Fibroblast of lung (primary cell): Measurements from ENCODE around the gene SLC35B1. TPM values are rescaled to one million over a fixed set of nuclear protein-coding genes. Genes with fewer than 3 reads are reported as not detected.
A peak's percentile ranks its signal among the peaks of the same experiment; 100 is the strongest.

Source experiments
- DNase-seq, 2 donors: peaks; one replicate each; pipeline versions ENCODE4 v3.0.0 to v3.0.0-alpha.2; 2010; ENCODE audit warnings: low read depth in 2 of 2
- H2AFZ ChIP-seq: 2 replicates; pipeline ENCODE4 v1.5.1; 2012; ENCODE audit warnings: low read length, control low read depth, inconsistent platforms
- H3K27ac ChIP-seq: 2 replicates; pipeline ENCODE4 v1.5.1; 2011; ENCODE audit warnings: low read length, control low read depth; ENCODE audit not compliant: insufficient read depth
- H3K27me3 ChIP-seq: 2 replicates; pipeline ENCODE4 v1.5.1; 2011; ENCODE audit warnings: mild to moderate bottlenecking, low read length; ENCODE audit not compliant: control insufficient read depth, insufficient read depth
- H3K36me3 ChIP-seq: 2 replicates; pipeline ENCODE4 v1.5.1; 2011; ENCODE audit warnings: low read length; ENCODE audit not compliant: control insufficient read depth, insufficient read depth
- H3K4me1 ChIP-seq: 2 replicates; pipeline ENCODE4 v1.5.1; 2011; ENCODE audit warnings: low read length; ENCODE audit not compliant: control insufficient read depth, insufficient read depth; ENCODE audit errors: extremely low read depth
- H3K4me2 ChIP-seq: 2 replicates; pipeline ENCODE4 v1.5.1; 2011; ENCODE audit warnings: low read length, control low read depth; ENCODE audit not compliant: insufficient read depth; ENCODE audit errors: extremely low read depth
- H3K4me3 ChIP-seq, 4 experiments: fragments of 200-600 bp in 1 of 4; sonication (generic) in 1 of 4; replicated peaks in 1 of 4; 2 replicates each; pipeline ENCODE4 v1.5.1; 2011 to 2016; ENCODE audit warnings: low read length in 4 of 4, low read depth in 3 of 4, mild to moderate bottlenecking in 3 of 4, control low read depth in 2 of 4, inconsistent platforms in 1 of 4, mixed read lengths in 1 of 4; ENCODE audit not compliant: insufficient read depth in 1 of 4; ENCODE audit errors: control extremely low read depth in 1 of 4
- H3K79me2 ChIP-seq: 2 replicates; pipeline ENCODE4 v1.5.1; 2012; ENCODE audit warnings: mild to moderate bottlenecking, low read length, inconsistent platforms; ENCODE audit not compliant: control insufficient read depth, insufficient read depth
- H3K9ac ChIP-seq: 2 replicates; pipeline ENCODE4 v1.5.1; 2011; ENCODE audit warnings: mild to moderate bottlenecking, low read length, control low read depth; ENCODE audit not compliant: insufficient read depth
- H3K9me3 ChIP-seq: 2 replicates; pipeline ENCODE4 v1.5.1; 2012; ENCODE audit warnings: low read depth, low read length; ENCODE audit not compliant: control insufficient read depth, insufficient read depth
- H4K20me1 ChIP-seq: 2 replicates; pipeline ENCODE4 v1.5.1; 2011; ENCODE audit warnings: low read length; ENCODE audit not compliant: control insufficient read depth, insufficient read depth; ENCODE audit errors: extremely low read depth
- EZH2 ChIP-seq: IDR thresholded peaks from 2 replicates; pipeline ENCODE4 v1.5.1; 2012; ENCODE audit warnings: low read length, control low read depth, mild to moderate bottlenecking; ENCODE audit errors: missing control alignments
- polyA plus RNA-seq, 2 donors: library from polyadenylated mRNA; depleted of rRNA in 1 of 2; stranded (reverse) in 1 of 2; unstranded in 1 of 2; fragments of >200 nt; gene quantifications; 2 replicates each; pipeline ENCODE4 v1.2.1, GENCODE V29; 2011 to 2012; ENCODE audit warnings: missing spikeins in 1 of 2
- total RNA-seq: library from RNA; depleted of rRNA; stranded (reverse); fragments of >200 nt; gene quantifications from 2 replicates; pipeline ENCODE4 v1.2.1, GENCODE V29; 2014
- TF ChIP-seq, protein P1 (sequence below), 2 donors: IDR thresholded peaks in 1 of 2; conservative IDR thresholded peaks in 1 of 2; 1 replicate in 1 of 2; 2 replicates in 1 of 2; pipeline ENCODE4 v1.5.1; 2011 to 2012; ENCODE audit warnings: low read length in 2 of 2, control low read depth in 1 of 2, inconsistent platforms in 1 of 2, low read depth in 1 of 2, mild to moderate bottlenecking in 1 of 2

The SLC35B1 gene
- total and polyA plus RNA-seq, 2 donors (not counting 1 experiment from before 2014, with no cell fraction given), result 36.3 to 56.9 TPM

DNA sequence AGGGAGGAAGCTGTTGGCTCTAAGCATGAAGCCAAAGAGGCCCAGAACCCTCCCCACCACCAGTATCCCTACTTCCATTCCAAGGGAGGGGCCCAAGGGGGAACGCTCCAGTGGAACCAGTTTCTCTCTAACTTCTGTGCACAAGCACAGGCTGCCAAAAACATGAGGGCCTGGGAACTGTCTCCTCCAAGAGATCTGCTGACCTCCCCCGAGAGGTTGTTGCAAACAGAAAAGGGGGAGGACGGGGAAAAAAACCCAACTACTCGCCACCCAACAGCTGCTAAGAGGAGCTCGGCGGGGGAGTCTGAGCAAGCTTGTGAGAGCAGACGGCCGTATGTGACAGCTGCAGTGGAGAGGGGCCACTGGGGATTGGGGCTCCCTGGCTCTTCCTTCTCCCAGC lies 15.7 kb upstream of the SLC35B1 start:
- peak in 1 of 2 donors; percentile 33 for DNase-seq
- H3K9ac ChIP-seq, result no peak overlapping the region
- H3K36me3 ChIP-seq, result no peaks in the 10 kb centered on the region
- no peaks in the 10 kb centered on the region for H4K20me1 ChIP-seq
- no peak overlapping the region for H3K27ac ChIP-seq
- H3K9me3 ChIP-seq, result no peaks in the 10 kb centered on the region
- no peaks in the 10 kb centered on the region for H3K79me2 ChIP-seq
- no peak overlapping the region for H3K4me2 ChIP-seq
- H2AFZ ChIP-seq, result no peak overlapping the region
- TF ChIP-seq, protein P1, sequence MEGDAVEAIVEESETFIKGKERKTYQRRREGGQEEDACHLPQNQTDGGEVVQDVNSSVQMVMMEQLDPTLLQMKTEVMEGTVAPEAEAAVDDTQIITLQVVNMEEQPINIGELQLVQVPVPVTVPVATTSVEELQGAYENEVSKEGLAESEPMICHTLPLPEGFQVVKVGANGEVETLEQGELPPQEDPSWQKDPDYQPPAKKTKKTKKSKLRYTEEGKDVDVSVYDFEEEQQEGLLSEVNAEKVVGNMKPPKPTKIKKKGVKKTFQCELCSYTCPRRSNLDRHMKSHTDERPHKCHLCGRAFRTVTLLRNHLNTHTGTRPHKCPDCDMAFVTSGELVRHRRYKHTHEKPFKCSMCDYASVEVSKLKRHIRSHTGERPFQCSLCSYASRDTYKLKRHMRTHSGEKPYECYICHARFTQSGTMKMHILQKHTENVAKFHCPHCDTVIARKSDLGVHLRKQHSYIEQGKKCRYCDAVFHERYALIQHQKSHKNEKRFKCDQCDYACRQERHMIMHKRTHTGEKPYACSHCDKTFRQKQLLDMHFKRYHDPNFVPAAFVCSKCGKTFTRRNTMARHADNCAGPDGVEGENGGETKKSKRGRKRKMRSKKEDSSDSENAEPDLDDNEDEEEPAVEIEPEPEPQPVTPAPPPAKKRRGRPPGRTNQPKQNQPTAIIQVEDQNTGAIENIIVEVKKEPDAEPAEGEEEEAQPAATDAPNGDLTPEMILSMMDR (conservative IDR thresholded peaks at IDR 0.05 in 1 of 2, IDR thresholded peaks at IDR 0.05 in 1 of 2; ENCODE audit: low read depth in 1 of 2, low read length in 2 of 2), result no peak
- TF ChIP-seq EZH2, result no peak
- H3K4me1 ChIP-seq, result no peaks in the 10 kb centered on the region
- no peaks in the 10 kb centered on the region for H3K27me3 ChIP-seq
- no peak overlapping the region for H3K4me3 ChIP-seq

DNA sequence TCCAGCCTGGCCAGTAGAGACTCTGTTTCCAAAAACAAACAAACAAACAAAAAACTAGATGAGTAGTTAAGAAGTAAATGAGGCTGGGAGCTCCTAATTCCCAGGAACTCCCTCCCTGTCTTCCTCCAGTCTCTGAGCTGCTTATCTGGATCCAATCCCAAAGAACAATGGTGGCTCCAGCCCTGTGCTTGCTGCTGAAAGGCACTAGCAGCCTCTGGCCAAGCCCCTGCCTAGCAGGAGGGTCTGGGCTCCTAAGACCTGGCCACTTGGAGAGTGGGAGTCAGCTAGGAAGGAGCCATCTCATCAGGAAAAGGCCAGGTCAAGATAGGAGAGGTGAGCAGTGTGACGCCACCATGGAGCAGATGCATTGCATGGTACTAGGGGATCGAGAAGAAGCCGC lies 14.3 kb upstream of the SLC35B1 start:
- DNase-seq, result no peak
- H3K36me3 ChIP-seq, result no peaks in the 10 kb centered on the region
- no peaks in the 10 kb centered on the region for H3K27me3 ChIP-seq
- no peak overlapping the region for H3K4me2 ChIP-seq
- no peak overlapping the region for H3K9ac ChIP-seq
- no peaks in the 10 kb centered on the region for H3K9me3 ChIP-seq
- no peaks in the 10 kb centered on the region for H3K79me2 ChIP-seq
- H3K27ac ChIP-seq, result no peak overlapping the region
- no peak for TF ChIP-seq EZH2
- H4K20me1 ChIP-seq, result no peaks in the 10 kb centered on the region
- no peak overlapping the region for H3K4me3 ChIP-seq
- no peak overlapping the region for H2AFZ ChIP-seq
- H3K4me1 ChIP-seq, result no peaks in the 10 kb centered on the region

- TF ChIP-seq, protein P1 (conservative IDR thresholded peaks at IDR 0.05 in 1 of 2, IDR thresholded peaks at IDR 0.05 in 1 of 2; ENCODE audit: low read depth in 1 of 2, low read length in 2 of 2), result no peak
- no peak for TF ChIP-seq EZH2
- no peaks in the 10 kb centered on the region for H3K9me3 ChIP-seq
- no peak overlapping the region for H2AFZ ChIP-seq
- H3K9ac ChIP-seq, result no peak overlapping the region
- no peak overlapping the region for H3K4me2 ChIP-seq
- no peaks in the 10 kb centered on the region for H3K36me3 ChIP-seq
- no peaks in the 10 kb centered on the region for H3K27me3 ChIP-seq
- no peak for DNase-seq
- no peak overlapping the region for H3K4me3 ChIP-seq
- H3K27ac ChIP-seq, result no peak overlapping the region
- H3K79me2 ChIP-seq, result no peaks in the 10 kb centered on the region
- H3K4me1 ChIP-seq, result no peaks in the 10 kb centered on the region
- no peaks in the 10 kb centered on the region for H4K20me1 ChIP-seq
These were observed 9.7 kb upstream of the SLC35B1 start for GRCh38 chr17:49717371-49717861.
